HepG2 (cell line): ENCODE measurements around the gene FAM53B. TPM values are rescaled to one million over a fixed set of nuclear protein-coding genes. Genes with fewer than 3 reads are reported as not detected.

Experiments
- CREB3 ChIP-seq: sonication (generic); formaldehyde crosslinking; IDR thresholded peaks from 2 replicates; pipeline ENCODE4 v1.5.0; 2020; ENCODE audit warnings: missing genetic modification reagents
- E2F2 ChIP-seq: sonication (generic); formaldehyde crosslinking; IDR thresholded peaks from 2 replicates; pipeline ENCODE4 v1.4.0; 2020; ENCODE audit warnings: missing genetic modification reagents, borderline replicate concordance
- GLI4 ChIP-seq: sonication (generic); formaldehyde crosslinking; IDR thresholded peaks from 2 replicates; pipeline ENCODE4 v1.5.1; 2020; ENCODE audit warnings: missing genetic modification reagents, mild to moderate bottlenecking, moderate library complexity, borderline replicate concordance
- KLF6 ChIP-seq: IDR thresholded peaks from 2 replicates; pipeline ENCODE4 v1.8.0; 2016; ENCODE audit warnings: missing biosample characterization, missing genetic modification reagents
- PHB2 ChIP-seq: fragments of 450-650 bp; IDR thresholded peaks from 2 replicates; pipeline ENCODE4 v1.6.1; 2018; ENCODE audit not compliant: partially characterized antibody
- POLR2AphosphoS2 ChIP-seq: IDR thresholded peaks from 2 replicates; pipeline ENCODE4 v1.6.1; 2011; ENCODE audit warnings: low read depth, low read length, improper control_type of control experiment
- SALL1 ChIP-seq: sonication (generic); formaldehyde crosslinking; IDR thresholded peaks from 2 replicates; pipeline ENCODE4 v1.8.0; 2022; ENCODE audit warnings: mild to moderate bottlenecking, missing genetic modification reagents
- SMC3 ChIP-seq: IDR thresholded peaks from 2 replicates; pipeline ENCODE4 v1.6.1; 2011; ENCODE audit warnings: low read length, improper control_type of control experiment
- SRSF9 ChIP-seq: fragments of 200-400 bp; formaldehyde crosslinking; IDR thresholded peaks from 2 replicates; pipeline ENCODE4 v1.6.1; 2018; ENCODE audit warnings: borderline replicate concordance, mild to moderate bottlenecking, low read depth, low read length; ENCODE audit not compliant: insufficient read depth, poor library complexity, severe bottlenecking
- UBTF ChIP-seq: sonication (generic); formaldehyde crosslinking; IDR thresholded peaks from 2 replicates; pipeline ENCODE4 v1.4.0; 2020; ENCODE audit warnings: mild to moderate bottlenecking, missing genetic modification reagents
- XRCC5 ChIP-seq: fragments of 200-400 bp; formaldehyde crosslinking; optimal IDR thresholded peaks from 2 replicates; pipeline ENCODE3; 2017; ENCODE audit warnings: mild to moderate bottlenecking, low read length
- ZBTB2 ChIP-seq: sonication (generic); formaldehyde crosslinking; IDR thresholded peaks from 2 replicates; pipeline ENCODE4 v1.8.0; 2022; ENCODE audit warnings: low read depth, missing genetic modification reagents
- ZBTB42 ChIP-seq: sonication (generic); formaldehyde crosslinking; IDR thresholded peaks from 2 replicates; pipeline ENCODE4 v1.5.0; 2020; ENCODE audit warnings: mild to moderate bottlenecking, missing genetic modification reagents
- ZFP62 ChIP-seq: sonication (generic); formaldehyde crosslinking; IDR thresholded peaks from 2 replicates; pipeline ENCODE4 v1.4.0; 2020; ENCODE audit warnings: missing genetic modification reagents
- ZNF138 ChIP-seq: sonication (generic); formaldehyde crosslinking; IDR thresholded peaks from 2 replicates; pipeline ENCODE4 v1.5.0; 2020; ENCODE audit warnings: mild to moderate bottlenecking, low read depth, missing genetic modification reagents
- ZNF530 ChIP-seq: sonication (generic); formaldehyde crosslinking; IDR thresholded peaks from 2 replicates; pipeline ENCODE4 v1.5.0; 2020; ENCODE audit warnings: low read depth, mild to moderate bottlenecking, missing genetic modification reagents
- ZNF570 ChIP-seq: sonication (generic); formaldehyde crosslinking; IDR thresholded peaks from 2 replicates; pipeline ENCODE4 v1.4.0; 2020; ENCODE audit warnings: mild to moderate bottlenecking, missing genetic modification reagents, borderline replicate concordance
- ZNF691 ChIP-seq: sonication (generic); formaldehyde crosslinking; IDR thresholded peaks from 2 replicates; pipeline ENCODE4 v1.4.0; 2020; ENCODE audit warnings: missing genetic modification reagents, low read depth, mild to moderate bottlenecking, borderline replicate concordance
- ZNF740 ChIP-seq: sonication (generic); formaldehyde crosslinking; IDR thresholded peaks from 2 replicates; pipeline ENCODE4 v1.4.0; 2020; ENCODE audit warnings: missing genetic modification reagents
- polyA plus RNA-seq, 8 experiments: library from polyadenylated mRNA; depleted of rRNA in 3 of 8; stranded (reverse) in 7 of 8; unstranded in 1 of 8; fragments of >200 nt; fragmentation: Illumina TruSeq in 4 of 8; extraction: Trizol in 4 of 8; gene quantifications; 2 replicates each; pipeline versions ENCODE4 v1.2.1 to v1.2.3, GENCODE V29; 2011 to 2016; ENCODE audit warnings: low read depth in 4 of 8, missing spikeins in 1 of 8, mixed read lengths in 1 of 8; ENCODE audit not compliant: insufficient read depth in 1 of 8
- total RNA-seq, 5 experiments: library from RNA; depleted of rRNA; stranded (reverse); fragments of >200 nt; fragmentation: Illumina TruSeq; extraction: Trizol; gene quantifications; 2 replicates each; pipeline ENCODE4 v1.2.3, GENCODE V29; 2016; ENCODE audit warnings: low read depth in 1 of 5

Gene FAM53B
- total and polyA plus RNA-seq, 2 of the 13 experiments (the other 11 are each of a cell fraction or from before 2014, with no cell fraction given), result 6.4 to 19.3 TPM

- TF ChIP-seq E2F2, result no peak
- TF ChIP-seq CREB3 (CRISPR knock-in tag), result no peak
- no peak; the same call in 1 of the 2 replicates for TF ChIP-seq ZNF740 (CRISPR knock-in tag)
- no peak for TF ChIP-seq ZFP62 (CRISPR knock-in tag)
- no peak for TF ChIP-seq ZNF570
- TF ChIP-seq SMC3, result no peak
- no peak for TF ChIP-seq KLF6 (CRISPR knock-in tag)
- TF ChIP-seq PHB2, result no peak
- TF ChIP-seq XRCC5, result no peak
- no peak for TF ChIP-seq POLR2AphosphoS2
- TF ChIP-seq SRSF9, result no peak
- no peak for TF ChIP-seq GLI4 (CRISPR knock-in tag)
- TF ChIP-seq ZNF530, result no peak
- peak; percentile 70 for TF ChIP-seq SALL1
- TF ChIP-seq ZNF691 (CRISPR knock-in tag), result no peak
- peak; percentile 74 for TF ChIP-seq UBTF (CRISPR knock-in tag)
- TF ChIP-seq ZBTB2 (CRISPR knock-in tag), result no peak
- TF ChIP-seq ZBTB42 (CRISPR knock-in tag), result no peak
- no peak for TF ChIP-seq ZNF138 (CRISPR knock-in tag)
Measured at GRCh38 chr10:124605856-124606812, 138.0 kb downstream of the FAM53B start (continued).
